GM12872 (cell line): ENCODE data around the gene FOXP4.

Experiments
- CTCF ChIP-seq: IDR thresholded peaks from 3 replicates; pipeline ENCODE4 v1.5.1; 2011; ENCODE audit warnings: low read depth, mild to moderate bottlenecking, low read length, moderate library complexity; ENCODE audit not compliant: insufficient read depth

The FOXP4 gene

GRCh38 chr6:41523915-41524633 lies 22.1 kb upstream of the FOXP4 start:
- TF ChIP-seq CTCF: no peak

- TF ChIP-seq CTCF: no peak
Measured at GRCh38 chr6:41524634-41525011, 21.6 kb upstream of the FOXP4 start.

GRCh38 chr6:41527721-41528408 lies 18.3 kb upstream of the FOXP4 start:
- no peak for TF ChIP-seq CTCF

GRCh38 chr6:41528409-41528963 lies 17.7 kb upstream of the FOXP4 start:
- TF ChIP-seq CTCF: no peak

GRCh38 chr6:41529049-41529448 lies 17.1 kb upstream of the FOXP4 start:
- no peak for TF ChIP-seq CTCF

- no peak for TF ChIP-seq CTCF
Measured at GRCh38 chr6:41529970-41530369, 16.2 kb upstream of the FOXP4 start.

- TF ChIP-seq CTCF: no peak
Measured at GRCh38 chr6:41530476-41530875, 15.7 kb upstream of the FOXP4 start.
